ENCODE data around the gene NFIA.

DNA sequence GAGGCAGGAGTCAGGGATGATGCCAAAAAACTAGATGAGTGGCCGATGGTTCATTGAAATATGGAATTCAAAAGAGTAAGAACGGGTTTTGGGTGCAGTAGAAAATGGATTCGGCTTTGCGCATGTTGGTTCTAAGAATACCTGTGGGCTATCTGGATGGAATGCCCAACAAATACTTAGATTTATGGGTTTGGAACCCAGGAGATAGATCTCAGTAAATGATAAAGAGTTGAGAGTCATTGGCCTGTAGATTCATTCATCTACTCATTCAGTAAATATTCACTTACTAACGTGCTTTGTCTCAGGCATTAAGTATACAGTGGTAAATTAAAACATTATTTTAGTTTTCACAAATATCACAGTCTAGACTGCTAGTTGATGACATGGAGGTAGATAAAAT is 247.7 kb downstream of the NFIA start:
- TF ChIP-seq, protein P1, sequence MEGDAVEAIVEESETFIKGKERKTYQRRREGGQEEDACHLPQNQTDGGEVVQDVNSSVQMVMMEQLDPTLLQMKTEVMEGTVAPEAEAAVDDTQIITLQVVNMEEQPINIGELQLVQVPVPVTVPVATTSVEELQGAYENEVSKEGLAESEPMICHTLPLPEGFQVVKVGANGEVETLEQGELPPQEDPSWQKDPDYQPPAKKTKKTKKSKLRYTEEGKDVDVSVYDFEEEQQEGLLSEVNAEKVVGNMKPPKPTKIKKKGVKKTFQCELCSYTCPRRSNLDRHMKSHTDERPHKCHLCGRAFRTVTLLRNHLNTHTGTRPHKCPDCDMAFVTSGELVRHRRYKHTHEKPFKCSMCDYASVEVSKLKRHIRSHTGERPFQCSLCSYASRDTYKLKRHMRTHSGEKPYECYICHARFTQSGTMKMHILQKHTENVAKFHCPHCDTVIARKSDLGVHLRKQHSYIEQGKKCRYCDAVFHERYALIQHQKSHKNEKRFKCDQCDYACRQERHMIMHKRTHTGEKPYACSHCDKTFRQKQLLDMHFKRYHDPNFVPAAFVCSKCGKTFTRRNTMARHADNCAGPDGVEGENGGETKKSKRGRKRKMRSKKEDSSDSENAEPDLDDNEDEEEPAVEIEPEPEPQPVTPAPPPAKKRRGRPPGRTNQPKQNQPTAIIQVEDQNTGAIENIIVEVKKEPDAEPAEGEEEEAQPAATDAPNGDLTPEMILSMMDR (IDR thresholded peaks at IDR 0.05): no peak
- TF ChIP-seq EP300 (IDR thresholded peaks at IDR 0.05) (no peak), POLR2A (IDR thresholded peaks at IDR 0.05; ENCODE audit: low read depth) (no peak)

Data from esophagus muscularis mucosa (tissue), 4 donors.